CD4-positive, alpha-beta T cell (primary cell): Measurements from ENCODE around the gene MYT1. TPM values are rescaled to one million over a fixed set of nuclear protein-coding genes. Genes with fewer than 3 reads are reported as not detected.

Experiments
- ATAC-seq: fragments of 200-7000 bp; cut with Tn5 transposase; one replicate; pipeline ENCODE4 v1.10.0; 2022; ENCODE audit warnings: mild to moderate bottlenecking; ENCODE audit not compliant: poor library complexity
- CTCF ChIA-PET: fragments of 350-600 bp; sonication (Branson Sonifier 250); formaldehyde crosslinking; loops from one replicate; lab custom pipeline; 2021; ENCODE audit warnings: antibody characterized with exemption, inconsistent platforms; lab: Charles Lee
- POLR2A ChIA-PET: fragments of 350-600 bp; sonication (Branson Sonifier 250); formaldehyde crosslinking; loops from one replicate; lab custom pipeline; 2021; ENCODE audit warnings: antibody characterized with exemption, inconsistent platforms; lab: Charles Lee
- DNase-seq, 14 experiments: peaks; one replicate each; pipeline ENCODE4 v3.0.0-alpha.2; 2013 to 2020; ENCODE audit warnings: mixed read lengths in 2 of 14
- H3K27ac ChIP-seq, 2 donors: one replicate each; pipeline versions ENCODE4 v1.5.1 to v1.7.0; 2013; ENCODE audit warnings: low read length in 2 of 2, low read depth in 1 of 2, mild to moderate bottlenecking in 1 of 2
- H3K27me3 ChIP-seq, 2 experiments: 1 replicate in 1 of 2; 2 replicates in 1 of 2; pipeline versions ENCODE4 v1.6.1 to v1.7.0; 2013; ENCODE audit warnings: low read length in 2 of 2, control low read depth in 1 of 2, mild to moderate bottlenecking in 1 of 2, moderate library complexity in 1 of 2; ENCODE audit not compliant: insufficient read depth in 2 of 2, control insufficient read depth in 1 of 2
- H3K36me3 ChIP-seq: one replicate; pipeline ENCODE4 v1.6.1; 2013; ENCODE audit warnings: low read length, control low read depth; ENCODE audit not compliant: insufficient read depth
- H3K4me1 ChIP-seq: one replicate; pipeline ENCODE4 v1.6.1; 2013; ENCODE audit warnings: low read length, control low read depth; ENCODE audit not compliant: insufficient read depth
- H3K4me3 ChIP-seq: one replicate; pipeline ENCODE4 v1.5.1; 2013; ENCODE audit warnings: mild to moderate bottlenecking, low read length, moderate library complexity
- H3K9me3 ChIP-seq, 2 experiments: 1 replicate in 1 of 2; 2 replicates in 1 of 2; pipeline versions ENCODE4 v1.6.1 to v1.7.0; 2013; ENCODE audit warnings: low read length in 2 of 2, mild to moderate bottlenecking in 2 of 2, control low read depth in 1 of 2, moderate library complexity in 1 of 2; ENCODE audit not compliant: control insufficient read depth in 1 of 2, insufficient read depth in 1 of 2
- H3K27ac Mint-ChIP-seq: one replicate; pipeline ENCODE4 v1.8.0; 2020; ENCODE audit warnings: mixed read lengths
- H3K27me3 Mint-ChIP-seq: one replicate; pipeline ENCODE4 v1.8.0; 2021; ENCODE audit warnings: mixed read lengths
- H3K36me3 Mint-ChIP-seq: one replicate; pipeline ENCODE4 v1.8.0; 2021; ENCODE audit warnings: low read depth, mixed read lengths
- H3K4me1 Mint-ChIP-seq: one replicate; pipeline ENCODE4 v1.8.0; 2021; ENCODE audit warnings: low read depth, mixed read lengths
- H3K4me3 Mint-ChIP-seq: one replicate; pipeline ENCODE4 v1.8.0; 2020; ENCODE audit warnings: mild to moderate bottlenecking, mixed read lengths
- H3K9me3 Mint-ChIP-seq: one replicate; pipeline ENCODE4 v1.8.0; 2020; ENCODE audit warnings: mixed read lengths
- intact Hi-C, 2 experiments: fragments of 100-400 bp; cut with DNase I in 1 of 2; cut with micrococcal nuclease in 1 of 2; formaldehyde crosslinking; loops; one replicate each; pipeline versions ENCODE4 v1.15.1 to v1.9.0; 2023 to 2025; cut with DNase I, micrococcal nuclease
- total RNA-seq, 174 experiments: library from RNA in 2 of 174; stranded (reverse) in 2 of 174; gene quantifications; one replicate each; pipeline ENCODE4 v1.2.3 and lab custom pipeline; 2021 to 2026
- TF ChIP-seq, protein P1 (sequence below): fragments of 200-600 bp; IDR thresholded peaks from one replicate; pipeline ENCODE4 v1.8.0; 2022; ENCODE audit warnings: antibody characterized with exemption, mild to moderate bottlenecking

The MYT1 gene
- total RNA-seq, 2 experiments from 2014 or later, result 1.0 TPM; not detected in 1

DNA sequence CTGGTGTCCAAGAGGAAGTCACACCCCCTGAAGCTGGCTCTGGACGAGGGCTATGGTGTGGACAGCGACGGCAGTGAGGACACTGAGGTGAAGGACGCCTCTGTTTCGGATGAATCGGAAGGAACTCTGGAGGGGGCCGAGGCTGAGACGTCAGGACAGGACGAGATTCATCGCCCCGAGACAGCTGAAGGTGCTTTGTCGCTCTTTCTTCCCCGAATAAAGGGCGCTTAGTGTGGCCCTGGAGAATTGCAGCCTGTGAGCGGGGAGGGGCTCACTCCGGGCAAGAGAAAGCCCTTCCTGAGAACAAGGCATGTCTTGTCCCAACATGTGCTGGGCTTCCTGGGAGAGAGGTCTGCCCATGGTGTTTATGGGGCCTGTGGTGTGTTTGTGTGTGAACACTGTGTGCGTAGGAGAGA, 41.4 kb downstream of the MYT1 start:
- ATAC-seq (no peak), DNase-seq (no peak)
- Histone ChIP-seq H3K27ac (no peak overlapping the region), H3K4me1 (no peaks in the 10 kb centered on the region), H3K9me3 (peaks cover 0 to 6% of the 10 kb centered on the region in 2 experiments), H3K4me3 (no peak overlapping the region), H3K27me3 (no peaks in the 10 kb centered on the region), H3K36me3 (no peaks in the 10 kb centered on the region)
- intact Hi-C loops, result no loop called here
- Mint-ChIP-seq H3K9me3 (no peaks in the 10 kb centered on the region), H3K27ac (no peak overlapping the region), H3K4me3 (no peak overlapping the region), H3K27me3 (no peaks in the 10 kb centered on the region), H3K36me3 (no peaks in the 10 kb centered on the region), H3K4me1 (no peaks in the 10 kb centered on the region)
- CTCF ChIA-PET, result no interaction called here
- POLR2A ChIA-PET, result no interaction called here
- TF ChIP-seq, protein P1, sequence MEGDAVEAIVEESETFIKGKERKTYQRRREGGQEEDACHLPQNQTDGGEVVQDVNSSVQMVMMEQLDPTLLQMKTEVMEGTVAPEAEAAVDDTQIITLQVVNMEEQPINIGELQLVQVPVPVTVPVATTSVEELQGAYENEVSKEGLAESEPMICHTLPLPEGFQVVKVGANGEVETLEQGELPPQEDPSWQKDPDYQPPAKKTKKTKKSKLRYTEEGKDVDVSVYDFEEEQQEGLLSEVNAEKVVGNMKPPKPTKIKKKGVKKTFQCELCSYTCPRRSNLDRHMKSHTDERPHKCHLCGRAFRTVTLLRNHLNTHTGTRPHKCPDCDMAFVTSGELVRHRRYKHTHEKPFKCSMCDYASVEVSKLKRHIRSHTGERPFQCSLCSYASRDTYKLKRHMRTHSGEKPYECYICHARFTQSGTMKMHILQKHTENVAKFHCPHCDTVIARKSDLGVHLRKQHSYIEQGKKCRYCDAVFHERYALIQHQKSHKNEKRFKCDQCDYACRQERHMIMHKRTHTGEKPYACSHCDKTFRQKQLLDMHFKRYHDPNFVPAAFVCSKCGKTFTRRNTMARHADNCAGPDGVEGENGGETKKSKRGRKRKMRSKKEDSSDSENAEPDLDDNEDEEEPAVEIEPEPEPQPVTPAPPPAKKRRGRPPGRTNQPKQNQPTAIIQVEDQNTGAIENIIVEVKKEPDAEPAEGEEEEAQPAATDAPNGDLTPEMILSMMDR, result no peak

DNA sequence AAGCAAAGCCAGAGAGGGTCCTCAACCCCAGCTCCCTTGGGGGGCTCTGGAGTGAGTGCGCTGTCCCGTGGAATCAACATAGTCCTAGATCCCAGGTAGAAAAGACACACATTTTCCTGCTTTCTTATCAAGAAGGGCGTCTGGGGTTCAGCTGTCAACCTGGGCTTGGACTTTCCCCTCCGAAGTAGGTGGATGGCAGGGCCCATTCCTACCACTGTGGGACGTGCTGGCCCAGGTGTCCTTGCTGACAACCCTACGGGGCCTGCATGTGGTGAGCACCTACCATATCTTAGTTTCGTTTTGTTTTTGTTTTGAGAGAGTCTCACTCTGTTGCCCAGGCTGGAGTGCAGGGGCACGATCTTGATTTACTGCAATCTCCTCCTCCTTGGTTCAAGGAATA, 42.4 kb downstream of the MYT1 start:
- peaks cover 0 to 3% of the 10 kb centered on the region in 2 experiments for H3K9me3 ChIP-seq
- TF ChIP-seq, protein P1, result no peak
- no peaks in the 10 kb centered on the region for H3K4me1 Mint-ChIP-seq
- H3K27ac Mint-ChIP-seq, result no peak overlapping the region
- POLR2A ChIA-PET, result no interaction called here
- no peaks in the 10 kb centered on the region for H3K36me3 Mint-ChIP-seq
- DNase-seq, result no peak
- no peaks in the 10 kb centered on the region for H3K27me3 Mint-ChIP-seq
- H3K27me3 ChIP-seq, result no peaks in the 10 kb centered on the region
- intact Hi-C loops, result no loop called here
- CTCF ChIA-PET, result no interaction called here
- H3K27ac ChIP-seq, result no peak overlapping the region
- no peaks in the 10 kb centered on the region for H3K4me1 ChIP-seq
- H3K4me3 ChIP-seq, result no peak overlapping the region
- no peak for ATAC-seq
- no peaks in the 10 kb centered on the region for H3K9me3 Mint-ChIP-seq
- H3K36me3 ChIP-seq, result no peaks in the 10 kb centered on the region
- H3K4me3 Mint-ChIP-seq, result no peak overlapping the region

DNA sequence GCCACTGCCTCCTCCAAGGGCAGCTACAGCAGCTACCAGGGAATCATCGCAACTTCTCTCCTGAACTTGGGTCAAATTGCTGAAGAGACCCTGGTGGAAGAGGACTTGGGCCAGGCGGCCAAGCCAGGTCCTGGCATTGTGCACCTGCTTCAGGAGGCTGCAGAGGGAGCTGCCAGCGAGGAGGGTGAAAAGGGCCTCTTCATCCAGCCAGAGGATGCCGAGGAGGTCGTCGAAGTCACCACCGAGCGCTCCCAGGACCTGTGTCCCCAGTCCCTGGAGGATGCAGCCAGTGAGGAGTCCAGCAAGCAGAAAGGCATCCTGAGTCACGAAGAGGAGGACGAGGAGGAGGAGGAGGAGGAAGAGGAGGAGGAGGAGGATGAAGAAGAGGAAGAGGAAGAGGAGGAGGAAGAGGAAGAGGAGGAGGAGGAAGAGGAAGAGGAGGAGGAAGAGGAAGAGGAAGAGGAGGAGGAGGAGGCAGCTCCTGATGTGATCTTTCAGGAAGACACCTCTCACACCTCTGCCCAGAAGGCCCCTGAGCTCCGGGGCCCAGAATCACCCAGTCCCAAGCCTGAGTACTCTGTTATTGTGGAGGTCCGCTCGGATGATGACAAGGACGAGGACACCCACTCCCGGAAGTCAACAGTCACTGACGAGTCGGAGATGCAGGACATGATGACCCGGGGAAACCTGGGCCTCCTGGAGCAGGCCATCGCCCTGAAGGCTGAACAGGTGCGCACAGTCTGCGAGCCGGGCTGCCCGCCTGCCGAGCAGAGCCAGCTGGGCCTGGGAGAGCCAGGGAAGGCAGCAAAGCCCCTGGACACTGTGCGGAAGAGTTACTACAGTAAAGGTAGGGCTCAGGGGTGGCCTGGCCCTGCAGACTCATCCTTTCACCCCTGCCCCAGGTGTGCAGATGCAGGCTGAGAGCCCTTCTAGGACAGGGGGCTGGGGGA, 43.7 kb downstream of the MYT1 start:
- Histone ChIP-seq H3K36me3 (no peaks in the 10 kb centered on the region), H3K27ac (no peak overlapping the region), H3K4me3 (no peak overlapping the region), H3K9me3 (no peaks in the 10 kb centered on the region), H3K27me3 (no peaks in the 10 kb centered on the region), H3K4me1 (no peaks in the 10 kb centered on the region)
- Mint-ChIP-seq H3K27me3 (no peaks in the 10 kb centered on the region), H3K9me3 (no peaks in the 10 kb centered on the region), H3K4me3 (no peak overlapping the region), H3K27ac (no peak overlapping the region), H3K4me1 (no peaks in the 10 kb centered on the region), H3K36me3 (no peaks in the 10 kb centered on the region)
- ATAC-seq (no peak), DNase-seq (no peak)
- intact Hi-C loops, result no loop called here
- TF ChIP-seq, protein P1, result no peak
- POLR2A ChIA-PET, result no interaction called here
- CTCF ChIA-PET, result no interaction called here
